Astrocyte of the hippocampus (primary cell): Measurements from ENCODE around the gene OXTR.

Experiments used
- DNase-seq: peaks from one replicate; pipeline ENCODE4 v3.0.0; 2011; ENCODE audit warnings: low read depth, low spot score

OXTR gene

GRCh38 chr3:8767667-8768363 is 1.6 kb downstream of the OXTR start:
- peak; percentile 70 for DNase-seq

- DNase-seq = no peak
Measured at GRCh38 chr3:8767256-8767666, 2.2 kb downstream of the OXTR start.

GRCh38 chr3:8766148-8766547 is 3.3 kb downstream of the OXTR start:
- DNase-seq = no peak

GRCh38 chr3:8765528-8765927 is 3.9 kb downstream of the OXTR start:
- no peak for DNase-seq

GRCh38 chr3:8764528-8764927 is 4.9 kb downstream of the OXTR start:
- DNase-seq = no peak

- no peak for DNase-seq
Measured at GRCh38 chr3:8762607-8763377, 6.6 kb downstream of the OXTR start.

GRCh38 chr3:8761866-8762265 is 7.5 kb downstream of the OXTR start:
- no peak for DNase-seq

GRCh38 chr3:8760506-8760905 is 8.9 kb downstream of the OXTR start:
- DNase-seq = peak; percentile 50

- DNase-seq = no peak
Measured at GRCh38 chr3:8760091-8760490, 9.3 kb downstream of the OXTR start.

GRCh38 chr3:8759038-8759707 is 10.2 kb downstream of the OXTR start:
- DNase-seq = peak; percentile 51

GRCh38 chr3:8757551-8758518 is 11.6 kb downstream of the OXTR start:
- DNase-seq = peak; percentile 93

- peak; percentile 33 for DNase-seq
Measured at GRCh38 chr3:8756671-8757070, 12.7 kb downstream of the OXTR start.

GRCh38 chr3:8755564-8756237 is 13.7 kb downstream of the OXTR start:
- no peak for DNase-seq

GRCh38 chr3:8755097-8755496 is 14.3 kb downstream of the OXTR start:
- DNase-seq = no peak

GRCh38 chr3:8752832-8753231 is 16.6 kb downstream of the OXTR start:
- no peak for DNase-seq

GRCh38 chr3:8749316-8749715 is 20.1 kb downstream of the OXTR start:
- no peak for DNase-seq

GRCh38 chr3:8746780-8747345 is 22.6 kb downstream of the OXTR start:
- peak; percentile 68 for DNase-seq

- DNase-seq = no peak
Measured at GRCh38 chr3:8745619-8746370, 23.6 kb downstream of the OXTR start.

GRCh38 chr3:8743911-8744310 is 25.5 kb downstream of the OXTR start:
- no peak for DNase-seq
